ENCODE results near the gene RNF215.

GRCh38 chr22:30386960-30387827 is at the start of gene RNF215:
- TF ChIP-seq POLR2A (IDR thresholded peaks at IDR 0.05; ENCODE audit: low read depth, low read length), result no peak
- peak; percentile 90 to 91 for TF ChIP-seq CTCF (IDR thresholded peaks at IDR 0.05; ENCODE audit: extremely low read depth in 1 of 2, insufficient read depth in 1 of 2, low read depth in 1 of 2, low read length in 2 of 2)
- no peak for TF ChIP-seq GATA2 (IDR thresholded peaks at IDR 0.05; ENCODE audit: insufficient read depth, insufficient read length, low read depth, low read length)
- TF ChIP-seq MYC (IDR thresholded peaks at IDR 0.05; ENCODE audit: low read depth, low read length), result no peak
- TF ChIP-seq EZH2 (IDR thresholded peaks at IDR 0.05; ENCODE audit: borderline replicate concordance, low read depth, low read length, severe bottlenecking), result no peak
- no peak for TF ChIP-seq FOS (IDR thresholded peaks at IDR 0.05; ENCODE audit: borderline replicate concordance, insufficient read depth, low read length)
- no peak for TF ChIP-seq JUN (IDR thresholded peaks at IDR 0.05; ENCODE audit: borderline replicate concordance, insufficient read depth, insufficient read length, low read depth)
- peak; percentile 71 for TF ChIP-seq POLR2AphosphoS5 (IDR thresholded peaks at IDR 0.05; ENCODE audit: insufficient read depth, low read depth, low read length)
